Measurements from ENCODE around the gene LAMTOR4. TPM values are rescaled to one million over a fixed set of nuclear protein-coding genes. Genes with fewer than 3 reads are reported as not detected.
A peak's percentile ranks its signal among the peaks of the same experiment; 100 is the strongest.

Gene LAMTOR4
- total and polyA plus RNA-seq, 2 of the 13 experiments (the other 11 are each of a cell fraction or from before 2014, with no cell fraction given) = 115 to 118 TPM

DNA sequence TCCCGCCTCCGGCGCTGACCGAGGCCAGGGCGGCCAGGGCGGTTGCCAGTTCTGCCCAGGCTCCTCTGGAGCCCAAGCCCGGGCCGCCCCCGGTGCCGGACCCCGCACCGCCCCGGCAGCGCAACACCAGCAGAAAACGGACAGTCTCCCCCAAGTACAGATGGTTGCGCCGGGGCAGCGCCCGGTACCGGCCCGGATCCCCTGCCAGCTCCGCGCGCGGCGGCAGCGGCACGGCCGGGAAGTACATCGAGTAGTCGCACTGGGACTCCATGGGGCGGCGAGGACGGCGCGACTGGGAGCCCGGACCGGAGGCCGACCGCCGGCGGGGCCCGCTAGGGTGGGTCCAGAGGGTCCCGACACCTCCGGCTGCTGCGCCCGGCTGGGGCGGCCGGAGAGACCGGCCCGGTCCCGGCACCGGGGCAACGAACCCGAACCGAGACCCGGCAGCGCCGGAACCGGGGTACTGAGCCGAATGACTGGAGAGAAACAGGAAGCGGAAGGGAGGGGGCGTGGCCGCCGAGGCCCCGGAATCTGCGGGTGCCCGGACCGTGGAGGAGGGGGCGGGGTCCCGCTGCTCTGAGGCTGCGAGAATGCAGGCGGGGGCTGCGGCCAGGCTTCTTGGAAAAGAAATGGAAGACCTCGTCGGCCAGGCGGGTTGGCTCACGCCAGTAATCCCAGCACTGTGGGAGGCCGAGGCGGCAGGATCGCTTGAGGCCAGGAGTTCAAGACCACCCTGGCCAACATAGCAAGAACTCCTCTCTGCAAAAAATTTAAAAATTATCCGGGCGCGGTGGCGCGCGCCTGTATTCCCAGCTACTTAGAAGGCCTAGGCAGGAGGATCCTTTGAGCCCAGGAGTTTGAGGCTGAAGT lies 9.7 kb downstream of the LAMTOR4 start, which contains the start of gene TRAPPC14 (continued):
- TF ChIP-seq HDAC1 (CRISPR knock-in tag; IDR thresholded peaks at IDR 0.05) = peak; percentile 65
- peak; percentile 46; the same call in 1 of the 2 replicates for TF ChIP-seq ZNF709 (CRISPR knock-in tag; IDR thresholded peaks at IDR 0.05)
- TF ChIP-seq KDM3A (CRISPR knock-in tag; IDR thresholded peaks at IDR 0.05; ENCODE audit: low read depth) = peak; percentile 41; the same call in 1 of the 2 replicates
- peak; percentile 39; the same call in 1 of the 2 replicates for TF ChIP-seq GATAD2A (CRISPR knock-in tag; IDR thresholded peaks at IDR 0.05)
- TF ChIP-seq ZFX (CRISPR knock-in tag; IDR thresholded peaks at IDR 0.05; ENCODE audit: low read depth) = peak; percentile 65; the same call in 1 of the 2 replicates
- TF ChIP-seq FOXP1 (IDR thresholded peaks at IDR 0.05) = no peak
- TF ChIP-seq FOXP1 (CRISPR knock-in tag; IDR thresholded peaks at IDR 0.05) = 0 out of 2 replicates have a peak, but pooled peaks have one; percentile 9
- peak; percentile 53; the same call in 1 of the 2 replicates for TF ChIP-seq ZNF543 (CRISPR knock-in tag; IDR thresholded peaks at IDR 0.05)
- TF ChIP-seq ZSCAN31 (CRISPR knock-in tag; IDR thresholded peaks at IDR 0.05; ENCODE audit: low read depth) = peak; percentile 35
- TF ChIP-seq ZNF788 (CRISPR knock-in tag; IDR thresholded peaks at IDR 0.05; ENCODE audit: borderline replicate concordance) = peak; percentile 63; the same call in 1 of the 2 replicates
- TF ChIP-seq, protein P1, sequence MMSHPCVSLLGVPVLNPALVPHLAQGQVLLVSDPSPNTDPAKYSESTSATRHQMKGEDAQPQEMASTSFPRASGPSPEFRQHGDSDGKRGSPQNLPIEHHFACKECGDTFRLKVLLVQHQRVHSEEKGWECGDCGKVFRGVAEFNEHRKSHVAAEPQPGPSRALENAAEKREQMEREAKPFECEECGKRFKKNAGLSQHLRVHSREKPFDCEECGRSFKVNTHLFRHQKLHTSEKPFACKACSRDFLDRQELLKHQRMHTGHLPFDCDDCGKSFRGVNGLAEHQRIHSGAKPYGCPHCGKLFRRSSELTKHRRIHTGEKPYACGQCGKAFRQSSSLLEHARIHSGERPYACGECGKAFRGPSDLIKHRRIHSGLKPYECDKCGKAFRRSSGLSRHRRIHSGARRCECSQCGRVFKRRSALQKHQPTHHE (CRISPR knock-in tag; IDR thresholded peaks at IDR 0.05; ENCODE audit: borderline replicate concordance) = 0 out of 2 replicates have a peak, but pooled peaks have one; percentile 31
- TF ChIP-seq ZNF335 (CRISPR knock-in tag; IDR thresholded peaks at IDR 0.05) = 0 out of 2 replicates have a peak, but pooled peaks have one; percentile 48
- TF ChIP-seq ZNF792 (CRISPR knock-in tag; IDR thresholded peaks at IDR 0.05) = 0 out of 2 replicates have a peak, but pooled peaks have one; percentile 28
- peak; percentile 44; the same call in 1 of the 2 replicates for TF ChIP-seq YEATS4 (CRISPR knock-in tag; IDR thresholded peaks at IDR 0.05; ENCODE audit: borderline replicate concordance)
- TF ChIP-seq HMG20B (CRISPR knock-in tag; conservative IDR thresholded peaks at IDR 0.05) = no peak
- TF ChIP-seq HES4 (CRISPR knock-in tag; IDR thresholded peaks at IDR 0.05; ENCODE audit: borderline replicate concordance) = peak; percentile 66; the same call in 1 of the 2 replicates
- 0 out of 2 replicates have a peak, but pooled peaks have one; percentile 44 for TF ChIP-seq ARNT2 (CRISPR knock-in tag; IDR thresholded peaks at IDR 0.05; ENCODE audit: low read depth)
- TF ChIP-seq SAFB2 (CRISPR knock-in tag; IDR thresholded peaks at IDR 0.05; ENCODE audit: borderline replicate concordance, low read depth) = peak; percentile 67; the same call in 1 of the 2 replicates
- peak; percentile 36; the same call in 1 of the 2 replicates for TF ChIP-seq ZNF546 (CRISPR knock-in tag; conservative IDR thresholded peaks at IDR 0.05)
- TF ChIP-seq ASH2L (IDR thresholded peaks at IDR 0.05; ENCODE audit: insufficient read length, low read depth, low read length) = peak; percentile 86
- no peak for TF ChIP-seq ZNF235 (CRISPR knock-in tag; IDR thresholded peaks at IDR 0.05; ENCODE audit: borderline replicate concordance)
- 0 out of 2 replicates have a peak, but pooled peaks have one; percentile 58 for TF ChIP-seq ZNF343 (CRISPR knock-in tag; IDR thresholded peaks at IDR 0.05)
- TF ChIP-seq MAFK (conservative IDR thresholded peaks at IDR 0.05 in 1 of 2, IDR thresholded peaks at IDR 0.05 in 1 of 2; ENCODE audit: low read length in 2 of 2) = no peak
- TF ChIP-seq TAF1 (CRISPR knock-in tag; IDR thresholded peaks at IDR 0.05) = peak; percentile 58; the same call in 1 of the 2 replicates
- TF ChIP-seq MXI1 (IDR thresholded peaks at IDR 0.05; ENCODE audit: borderline replicate concordance, low read depth, low read length) = peak; percentile 46; the same call in 1 of the 3 replicates
- TF ChIP-seq ZSCAN9 (CRISPR knock-in tag; IDR thresholded peaks at IDR 0.05; ENCODE audit: borderline replicate concordance) = peak; percentile 35; the same call in 1 of the 2 replicates
- 0 out of 2 replicates have a peak, but pooled peaks have one; percentile 37 for TF ChIP-seq ZIK1 (CRISPR knock-in tag; IDR thresholded peaks at IDR 0.05; ENCODE audit: borderline replicate concordance, low read depth)
- TF ChIP-seq CEBPG (CRISPR knock-in tag; IDR thresholded peaks at IDR 0.05) = no peak
- TF ChIP-seq ZNF160 (CRISPR knock-in tag; IDR thresholded peaks at IDR 0.05) = no peak; the same call in 1 of the 2 replicates
- TF ChIP-seq, protein P2, sequence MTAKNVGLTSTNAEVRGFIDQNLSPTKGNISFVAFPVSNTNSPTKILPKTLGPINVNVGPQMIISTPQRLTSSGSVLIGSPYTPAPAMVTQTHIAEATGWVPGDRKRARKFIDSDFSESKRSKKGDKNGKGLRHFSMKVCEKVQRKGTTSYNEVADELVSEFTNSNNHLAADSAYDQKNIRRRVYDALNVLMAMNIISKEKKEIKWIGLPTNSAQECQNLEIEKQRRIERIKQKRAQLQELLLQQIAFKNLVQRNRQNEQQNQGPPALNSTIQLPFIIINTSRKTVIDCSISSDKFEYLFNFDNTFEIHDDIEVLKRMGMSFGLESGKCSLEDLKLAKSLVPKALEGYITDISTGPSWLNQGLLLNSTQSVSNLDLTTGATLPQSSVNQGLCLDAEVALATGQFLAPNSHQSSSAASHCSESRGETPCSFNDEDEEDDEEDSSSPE (CRISPR knock-in tag; IDR thresholded peaks at IDR 0.05) = peak; percentile 65
